Measurements from ENCODE around the gene ATXN7L2.
"Not testable (repeated sequence)": the region's sequence is repeated elsewhere in the genome, so short reads cannot be mapped to it uniquely, and the experiment has no call there.

GRCh38 chr1:109445949-109446695 lies 37.6 kb upstream of the ATXN7L2 start:
- not testable (repeated sequence) for TF ChIP-seq CTCF (IDR thresholded peaks at IDR 0.05); ZFX (IDR thresholded peaks at IDR 0.05; ENCODE audit: borderline replicate concordance)

Data from 22Rv1 (cell line).